NCI-H1930 (cell line): Measurements from ENCODE around the gene CUBN.
A peak's percentile ranks its signal among the peaks of the same experiment; 100 is the strongest.

Source experiments
- DNase-seq, 2 experiments: peaks; one replicate each; lab custom pipeline; 2025; lab: John Stamatoyannopoulos, UW

Gene CUBN

DNA sequence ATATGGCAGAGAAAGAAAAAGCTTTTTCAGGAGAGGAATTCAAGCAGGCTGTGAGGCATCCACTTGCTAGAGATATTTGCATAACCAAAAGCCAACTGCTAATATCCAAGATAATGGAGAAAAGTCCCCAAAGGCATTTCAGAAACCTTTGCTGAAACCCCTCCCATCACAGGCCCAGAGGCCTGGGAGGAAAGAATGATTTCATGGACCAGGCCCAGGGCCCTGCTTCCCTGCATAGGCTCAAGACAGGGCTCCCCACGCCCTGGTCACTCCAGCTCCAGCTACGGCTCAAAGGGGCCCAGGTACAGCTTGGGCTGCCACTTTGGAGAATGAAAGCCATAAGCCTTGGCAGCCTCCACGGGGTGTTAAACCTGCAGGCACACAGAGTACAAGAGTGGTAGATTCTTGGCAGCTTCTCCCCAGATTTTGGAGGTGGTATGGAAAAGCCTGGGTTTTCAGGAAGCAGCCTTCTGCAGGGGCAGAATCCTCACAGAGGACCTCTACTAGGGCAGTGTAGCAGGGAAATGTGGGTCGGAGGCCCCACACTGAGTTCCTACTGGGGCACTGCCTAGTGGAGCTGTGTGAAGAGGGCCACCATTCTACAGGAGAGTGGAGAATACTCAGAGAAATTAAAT, 306.8 kb downstream of the CUBN start:
- DNase-seq: no peak

DNA sequence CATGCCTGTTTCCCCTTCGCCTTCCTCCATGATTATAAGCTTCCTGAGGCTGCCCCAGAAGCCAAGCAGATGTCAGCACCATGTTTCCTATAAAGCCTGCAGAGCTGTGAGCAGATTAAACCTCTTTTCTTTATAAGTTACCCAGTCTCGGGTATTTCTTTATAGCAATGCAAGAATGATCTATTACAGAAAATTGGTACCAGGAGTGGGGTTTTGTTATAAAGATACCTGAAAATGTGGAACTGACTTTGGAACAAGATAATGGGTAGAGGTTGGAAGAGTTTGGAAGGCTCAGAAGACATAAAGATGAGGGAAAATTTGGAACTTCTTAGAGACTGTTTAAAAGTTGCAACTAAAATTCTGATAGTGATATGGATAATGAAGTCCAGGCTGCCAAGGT, 307.6 kb downstream of the CUBN start:
- DNase-seq: no peak

- DNase-seq: no peak
Measured at GRCh38 chr10:16820421-16820820, 309.2 kb downstream of the CUBN start.

DNA sequence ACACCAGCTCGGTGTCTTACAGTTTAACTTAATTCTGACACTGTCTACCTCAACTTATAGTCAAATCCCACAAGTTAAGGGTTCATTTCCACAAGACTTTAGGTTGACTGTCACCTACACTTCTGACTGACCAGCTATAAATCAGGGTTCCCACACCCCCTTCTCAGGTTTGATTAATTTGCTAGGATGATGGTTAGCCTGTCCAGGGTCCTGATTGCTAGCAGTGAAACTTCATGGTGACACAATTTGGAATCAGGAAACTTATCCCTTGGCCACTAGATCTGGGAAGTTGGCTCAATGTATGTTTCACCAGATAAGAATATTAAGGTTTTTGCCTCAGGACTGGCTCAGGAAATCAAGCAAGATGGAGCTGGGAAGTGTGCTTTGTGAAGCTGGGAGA, 309.6 kb downstream of the CUBN start:
- DNase-seq: no peak

DNA sequence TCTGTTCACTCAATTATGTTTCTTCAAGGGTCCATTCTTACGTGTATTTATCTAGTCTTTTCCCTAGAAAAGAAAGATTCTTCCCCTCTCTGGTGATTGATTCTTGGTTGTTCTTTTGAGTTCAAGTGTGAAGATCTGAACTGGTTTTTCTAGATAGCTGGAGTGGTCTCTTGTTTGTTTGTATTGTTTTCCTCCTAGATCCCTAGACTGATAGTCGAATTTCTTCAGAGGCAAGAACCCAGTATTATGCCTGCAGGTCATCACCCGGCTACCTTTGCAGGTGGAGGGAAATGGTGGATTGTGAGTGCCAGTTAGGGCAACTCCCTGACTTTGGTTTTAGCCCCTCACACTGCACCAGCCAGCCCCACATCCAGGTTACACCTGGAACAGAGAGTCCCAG, 310.2 kb downstream of the CUBN start:
- no peak for DNase-seq

DNA sequence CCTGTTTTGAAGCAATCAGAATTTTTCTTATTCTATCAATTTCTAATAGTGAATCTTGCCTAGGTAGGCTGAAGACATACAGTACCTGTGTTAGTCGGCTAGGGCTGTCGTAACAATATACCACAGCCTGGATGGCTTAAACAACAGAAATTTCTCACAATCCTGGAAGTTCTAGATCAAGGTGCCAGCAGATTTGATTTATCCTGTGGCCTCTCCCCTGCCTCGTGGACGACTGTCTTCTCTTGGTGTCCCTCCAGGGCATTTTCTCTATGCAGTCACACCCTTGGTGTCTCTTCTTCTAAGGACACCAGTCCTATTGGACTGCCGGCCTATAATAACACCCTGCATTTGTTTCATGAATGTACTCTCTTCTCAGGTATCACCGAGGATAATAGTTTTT, 310.6 kb downstream of the CUBN start:
- no peak for DNase-seq

- DNase-seq: peak; percentile 88 to 91
Measured at GRCh38 chr10:16817125-16818019, 312.2 kb downstream of the CUBN start, which contains the start of gene RSU1. RSU1 (minus strand) TSS chr10:16817424; CDS start chr10:16817081, 343 bp downstream.

DNA sequence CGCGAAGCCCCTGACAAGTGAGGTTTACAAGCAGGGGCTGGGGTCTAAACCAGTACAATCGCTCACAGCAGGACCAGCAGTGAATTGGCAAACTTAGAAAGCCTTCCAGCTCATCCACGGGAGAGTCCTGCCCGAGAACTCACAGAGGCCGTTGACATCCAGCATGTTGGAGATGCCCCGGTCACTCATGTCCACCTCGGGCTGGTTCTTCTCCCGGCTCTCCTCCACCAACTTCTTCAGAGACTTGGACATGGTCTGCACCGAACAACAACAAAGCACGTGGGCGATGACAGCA, 312.8 kb downstream of the CUBN start:
- DNase-seq: no peak

DNA sequence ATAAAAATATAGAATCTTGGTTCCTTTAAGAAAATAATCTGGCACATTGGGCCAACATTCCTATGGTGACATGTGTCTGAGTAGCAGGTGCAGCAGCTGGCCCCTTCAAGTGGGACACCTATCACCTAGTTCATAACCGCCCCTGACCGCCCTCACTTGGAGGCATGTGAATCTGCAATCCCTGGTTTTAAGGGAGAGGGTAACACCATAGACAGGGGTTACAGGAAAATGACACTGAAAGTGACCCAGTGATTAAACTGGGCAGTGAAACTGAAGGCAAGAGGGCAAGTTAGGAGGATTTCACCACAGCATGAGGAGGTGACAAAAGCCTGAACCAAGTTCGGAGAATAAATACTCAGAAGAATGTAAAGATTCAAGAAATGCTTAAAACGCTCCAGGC, 313.4 kb downstream of the CUBN start:
- DNase-seq: no peak

DNA sequence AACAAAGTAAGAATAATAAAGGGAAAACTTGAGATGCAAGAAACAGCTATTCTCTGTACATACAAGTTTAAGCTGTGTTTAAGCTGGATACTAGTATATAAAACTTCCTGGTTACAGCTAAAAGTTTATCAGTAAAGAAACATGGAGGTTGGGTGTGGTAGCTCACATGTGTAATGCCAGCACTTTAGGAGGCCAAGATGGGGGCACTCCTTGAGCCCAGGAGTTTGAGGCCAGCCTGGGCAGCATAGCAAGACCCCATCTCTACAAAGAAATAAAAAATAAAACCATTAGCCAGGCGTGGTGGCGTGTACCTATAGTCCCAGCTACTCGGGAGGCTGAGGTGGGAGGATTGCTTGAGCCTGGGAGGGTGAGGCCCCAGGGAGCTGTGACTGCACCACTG, 315.6 kb downstream of the CUBN start:
- no peak for DNase-seq

DNA sequence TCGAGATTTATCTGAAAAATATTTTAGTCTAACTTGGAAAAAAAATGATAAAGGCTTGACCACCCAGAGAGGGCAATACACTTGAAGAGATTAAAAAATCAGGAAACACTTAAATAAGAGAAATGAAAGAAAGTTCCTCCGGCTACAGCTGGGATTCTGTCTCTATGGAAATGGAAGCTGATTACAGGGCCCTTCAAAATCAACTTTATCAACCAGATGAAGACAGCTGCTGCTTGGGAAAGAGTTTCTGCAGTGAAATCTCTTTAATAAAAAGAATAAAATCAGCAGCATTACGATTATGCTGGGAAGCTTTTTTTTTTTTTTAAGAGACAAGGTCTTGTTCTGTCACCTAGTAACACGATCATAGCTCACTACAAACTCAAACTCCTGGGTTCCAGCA, 316.9 kb downstream of the CUBN start:
- DNase-seq: no peak

DNA sequence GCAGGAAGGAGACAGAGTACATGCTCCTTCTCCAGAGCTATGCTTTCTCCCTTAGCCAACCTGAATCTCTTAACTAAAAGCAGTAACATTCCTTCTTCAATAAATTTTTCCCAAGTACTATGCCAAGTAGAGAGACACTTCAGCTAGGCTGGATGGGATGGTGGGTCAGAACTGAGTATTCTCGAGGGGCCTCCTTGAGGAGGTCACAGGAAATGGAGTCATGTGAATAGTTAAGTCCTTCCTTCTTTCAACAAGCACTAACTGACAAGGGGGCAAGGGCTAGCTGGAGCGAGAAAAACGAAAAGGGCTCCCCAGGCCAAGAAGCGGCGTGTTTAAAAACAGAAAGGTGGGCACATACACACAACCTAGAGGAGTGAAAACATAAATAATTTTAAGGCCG, 317.8 kb downstream of the CUBN start:
- no peak for DNase-seq

DNA sequence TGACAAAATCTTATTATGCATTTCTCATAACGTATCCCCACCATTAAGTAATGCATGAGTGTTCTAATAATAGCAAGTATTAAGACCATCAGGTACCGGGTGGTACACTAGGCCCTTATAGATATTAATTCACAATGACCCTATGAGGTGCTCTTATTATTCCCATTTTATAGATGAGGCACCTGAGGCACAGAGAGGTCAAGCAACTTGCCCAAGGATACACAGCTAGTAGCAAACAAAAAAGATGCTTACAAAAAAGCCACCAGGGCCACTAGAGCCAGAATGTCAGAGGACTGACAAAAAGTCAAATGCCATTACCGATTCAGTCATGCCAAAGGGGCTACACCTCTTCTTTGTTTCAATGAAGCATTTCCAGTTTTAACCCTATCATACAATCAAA, 318.3 kb downstream of the CUBN start:
- DNase-seq: no peak

- DNase-seq: no peak
Measured at GRCh38 chr10:16809074-16809718, 320.4 kb downstream of the CUBN start.

- DNase-seq: no peak
Measured at GRCh38 chr10:16804123-16804522, 325.5 kb downstream of the CUBN start.

GRCh38 chr10:16803464-16803863, 326.1 kb downstream of the CUBN start:
- no peak for DNase-seq

- DNase-seq: no peak
Measured at GRCh38 chr10:16799621-16800020, 330.0 kb downstream of the CUBN start.

GRCh38 chr10:16798571-16798970, 331.0 kb downstream of the CUBN start:
- no peak for DNase-seq

- DNase-seq: no peak
Measured at GRCh38 chr10:16795410-16796073, 334.1 kb downstream of the CUBN start.

DNA sequence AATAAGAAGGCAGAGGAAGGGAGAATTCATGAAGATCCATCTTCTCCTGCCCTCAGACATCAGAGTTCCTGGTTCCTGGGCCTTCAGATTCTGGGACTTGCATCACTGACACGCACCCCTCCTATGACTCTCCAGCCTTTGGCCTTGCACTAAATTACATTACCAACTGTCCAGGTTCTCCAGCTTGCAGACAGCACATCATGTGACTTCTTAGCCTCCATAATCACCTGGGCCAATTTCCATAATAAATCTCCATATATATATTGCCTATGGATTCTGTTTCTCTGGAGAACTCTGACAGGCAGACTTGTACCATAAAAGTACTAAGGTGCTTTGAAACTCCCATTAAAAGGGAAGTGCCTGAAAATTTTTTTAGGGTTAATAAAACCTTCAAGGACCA, 335.6 kb downstream of the CUBN start:
- DNase-seq: no peak

GRCh38 chr10:16792675-16793074, 336.9 kb downstream of the CUBN start:
- no peak for DNase-seq

DNA sequence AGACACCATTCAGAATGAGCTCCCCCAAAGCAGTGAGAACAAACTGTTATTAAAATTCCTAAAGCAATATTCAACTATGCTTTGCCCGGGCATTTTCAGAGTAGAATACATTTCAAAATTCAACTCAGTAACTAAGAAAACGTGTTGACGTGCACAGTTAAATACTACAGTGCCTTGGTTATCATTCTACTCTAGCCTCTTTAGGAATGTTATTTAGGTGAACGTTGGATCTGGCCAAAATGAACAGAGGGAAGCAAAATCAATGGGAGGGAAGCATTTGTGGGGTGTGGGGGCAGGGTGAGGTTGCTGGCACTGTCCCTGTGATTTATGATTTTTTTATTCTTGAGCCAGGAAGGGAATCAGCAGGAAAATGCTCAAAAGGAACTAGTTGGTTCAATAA, 339.8 kb downstream of the CUBN start:
- DNase-seq: no peak

GRCh38 chr10:16789261-16789660, 340.4 kb downstream of the CUBN start:
- no peak for DNase-seq
